Astrocyte (in vitro differentiated cells and primary cell): ENCODE data around the gene RBPJL. TPM values are rescaled to one million over a fixed set of nuclear protein-coding genes. Genes with fewer than 3 reads are reported as not detected.

Source experiments
- DNase-seq: peaks from one replicate; pipeline ENCODE4 v3.0.0-alpha.2; 2010; ENCODE audit warnings: low read depth
- FAIRE-seq: peaks from 2 replicates; lab custom pipeline; 2011; peaks lifted over from hg19 to GRCh38; lab: Jason Lieb, UNC
- H2AFZ ChIP-seq: 2 replicates; pipeline ENCODE4 v1.6.0; 2012; ENCODE audit warnings: low read depth, low read length, inconsistent platforms
- H3K27ac ChIP-seq: 2 replicates; pipeline ENCODE4 v1.5.1; 2011; ENCODE audit warnings: low read depth, low read length, inconsistent platforms
- H3K27me3 ChIP-seq: 2 replicates; pipeline ENCODE4 v1.6.0; 2011; ENCODE audit warnings: low read length, inconsistent platforms; ENCODE audit not compliant: insufficient read depth
- H3K36me3 ChIP-seq: 2 replicates; pipeline ENCODE4 v1.5.1; 2011; ENCODE audit warnings: low read length, inconsistent platforms; ENCODE audit not compliant: insufficient read depth
- H3K4me1 ChIP-seq: 2 replicates; pipeline ENCODE4 v1.5.1; 2011; ENCODE audit warnings: low read length, inconsistent platforms; ENCODE audit not compliant: insufficient read depth
- H3K4me2 ChIP-seq: 2 replicates; pipeline ENCODE4 v1.6.0; 2012; ENCODE audit warnings: low read length, inconsistent platforms
- H3K4me3 ChIP-seq: 2 replicates; pipeline ENCODE4 v1.5.1; 2011; ENCODE audit warnings: low read depth, mild to moderate bottlenecking, low read length, inconsistent platforms; ENCODE audit not compliant: insufficient read depth
- H3K79me2 ChIP-seq: 2 replicates; pipeline ENCODE4 v1.6.0; 2012; ENCODE audit warnings: mild to moderate bottlenecking, low read length, inconsistent platforms; ENCODE audit not compliant: insufficient read depth
- H3K9ac ChIP-seq: 2 replicates; pipeline ENCODE4 v1.6.0; 2012; ENCODE audit warnings: mild to moderate bottlenecking, low read length, inconsistent platforms
- H3K9me3 ChIP-seq: 2 replicates; pipeline ENCODE4 v1.5.1; 2012; ENCODE audit warnings: low read depth, mild to moderate bottlenecking, low read length, inconsistent platforms; ENCODE audit not compliant: insufficient read depth
- H4K20me1 ChIP-seq: 2 replicates; pipeline ENCODE4 v1.6.0; 2012; ENCODE audit warnings: low read length, inconsistent platforms; ENCODE audit not compliant: insufficient read depth
- H3K27ac Mint-ChIP-seq: one replicate; pipeline ENCODE4 v1.8.0; 2021; ENCODE audit warnings: mild to moderate bottlenecking, mixed read lengths; ENCODE audit not compliant: unreplicated experiment
- H3K27me3 Mint-ChIP-seq: one replicate; pipeline ENCODE4 v1.8.0; 2021; ENCODE audit warnings: low read depth, mixed read lengths; ENCODE audit not compliant: unreplicated experiment
- H3K36me3 Mint-ChIP-seq: one replicate; pipeline ENCODE4 v1.8.0; 2021; ENCODE audit warnings: low read depth, mixed read lengths; ENCODE audit not compliant: unreplicated experiment
- H3K4me1 Mint-ChIP-seq: one replicate; pipeline ENCODE4 v1.8.0; 2021; ENCODE audit warnings: low read depth, mixed read lengths; ENCODE audit not compliant: unreplicated experiment
- H3K4me3 Mint-ChIP-seq: one replicate; pipeline ENCODE4 v1.8.0; 2021; ENCODE audit warnings: mild to moderate bottlenecking, moderate library complexity, mixed read lengths; ENCODE audit not compliant: unreplicated experiment
- H3K9me3 Mint-ChIP-seq: one replicate; pipeline ENCODE4 v1.8.0; 2021; ENCODE audit warnings: mild to moderate bottlenecking, mixed read lengths; ENCODE audit not compliant: unreplicated experiment
- CTCF ChIP-seq: IDR thresholded peaks from 2 replicates; pipeline ENCODE4 v1.5.1; 2011; ENCODE audit warnings: low read depth, mild to moderate bottlenecking, inconsistent platforms, low read length, moderate library complexity; ENCODE audit not compliant: insufficient read depth
- EZH2 ChIP-seq: IDR thresholded peaks from 2 replicates; pipeline ENCODE4 v1.6.1; 2012; ENCODE audit warnings: mild to moderate bottlenecking, low read length, inconsistent platforms; ENCODE audit not compliant: insufficient read depth
- total RNA-seq: library from RNA; stranded (reverse); gene quantifications from 2 replicates; pipeline ENCODE4 v1.2.1, GENCODE V29; 2021

Gene RBPJL
- total RNA-seq, 1 donor from 2014 or later: not detected

GRCh38 chr20:45339084-45339483, 32.4 kb downstream of the RBPJL start:
- no peak for TF ChIP-seq EZH2
- TF ChIP-seq CTCF: no peak
- no peak for DNase-seq
- FAIRE-seq: no peak
- H3K4me1 Mint-ChIP-seq: peaks cover 73% of the 10 kb centered on the region
- H3K4me3 ChIP-seq: no peak overlapping the region
- no peaks in the 10 kb centered on the region for H3K27me3 Mint-ChIP-seq
- peak overlapping the region; percentile 88 for H3K27ac Mint-ChIP-seq
- H3K27me3 ChIP-seq: no peaks in the 10 kb centered on the region
- H3K36me3 ChIP-seq: peaks cover 14% of the 10 kb centered on the region
- peaks cover 32% of the 10 kb centered on the region for H4K20me1 ChIP-seq
- peak overlapping the region; percentile 100 for H3K27ac ChIP-seq
- peak overlapping the region; percentile 87 for H3K9ac ChIP-seq
- H3K79me2 ChIP-seq: peaks cover 85% of the 10 kb centered on the region
- peak overlapping the region; percentile 34 for H3K4me3 Mint-ChIP-seq
- H3K4me1 ChIP-seq: peaks cover 78% of the 10 kb centered on the region
- no peak overlapping the region for H2AFZ ChIP-seq
- H3K9me3 Mint-ChIP-seq: no peaks in the 10 kb centered on the region
- H3K9me3 ChIP-seq: no peaks in the 10 kb centered on the region
- peaks cover 7% of the 10 kb centered on the region for H3K36me3 Mint-ChIP-seq
- H3K4me2 ChIP-seq: no peak overlapping the region

GRCh38 chr20:45339799-45340198, 33.2 kb downstream of the RBPJL start:
- DNase-seq: no peak
- H3K4me1 ChIP-seq: peaks cover 85% of the 10 kb centered on the region
- no peak overlapping the region for H3K4me2 ChIP-seq
- peaks cover 85% of the 10 kb centered on the region for H3K79me2 ChIP-seq
- TF ChIP-seq EZH2: no peak
- Mint-ChIP-seq H3K27ac (peak overlapping the region; percentile 41), H3K4me1 (peaks cover 79% of the 10 kb centered on the region), H3K4me3 (peak overlapping the region; percentile 50), H3K27me3 (no peaks in the 10 kb centered on the region), H3K36me3 (peaks cover 7% of the 10 kb centered on the region), H3K9me3 (no peaks in the 10 kb centered on the region)
- no peaks in the 10 kb centered on the region for H3K27me3 ChIP-seq
- no peak overlapping the region for H2AFZ ChIP-seq
- H4K20me1 ChIP-seq: peaks cover 37% of the 10 kb centered on the region
- H3K9ac ChIP-seq: no peak overlapping the region
- peaks cover 14% of the 10 kb centered on the region for H3K36me3 ChIP-seq
- H3K4me3 ChIP-seq: no peak overlapping the region
- H3K9me3 ChIP-seq: no peaks in the 10 kb centered on the region
- FAIRE-seq: no peak
- H3K27ac ChIP-seq: no peak overlapping the region

- no peak overlapping the region for H2AFZ ChIP-seq
- H3K4me2 ChIP-seq: no peak overlapping the region
- no peaks in the 10 kb centered on the region for H3K27me3 ChIP-seq
- peaks cover 85% of the 10 kb centered on the region for H3K79me2 ChIP-seq
- H3K9me3 ChIP-seq: no peaks in the 10 kb centered on the region
- H3K36me3 Mint-ChIP-seq: peaks cover 7% of the 10 kb centered on the region
- peaks cover 91% of the 10 kb centered on the region for H3K4me1 ChIP-seq
- H3K27ac Mint-ChIP-seq: peak overlapping the region; percentile 89
- H3K4me3 Mint-ChIP-seq: peak overlapping the region; percentile 54
- no peak overlapping the region for H3K4me3 ChIP-seq
- peak overlapping the region; percentile 7 for H3K27ac ChIP-seq
- FAIRE-seq (no peak), DNase-seq (no peak)
- no peaks in the 10 kb centered on the region for H3K27me3 Mint-ChIP-seq
- peaks cover 11% of the 10 kb centered on the region for H3K36me3 ChIP-seq
- no peak overlapping the region for H3K9ac ChIP-seq
- H4K20me1 ChIP-seq: peaks cover 40% of the 10 kb centered on the region
- no peaks in the 10 kb centered on the region for H3K9me3 Mint-ChIP-seq
- TF ChIP-seq EZH2 (no peak), CTCF (no peak)
- peaks cover 84% of the 10 kb centered on the region for H3K4me1 Mint-ChIP-seq
Observed at GRCh38 chr20:45340236-45340847, 33.7 kb downstream of the RBPJL start.
